ENCODE measurements around the gene RASGRP3. TPM values are rescaled to one million over a fixed set of nuclear protein-coding genes. Genes with fewer than 3 reads are reported as not detected.
A peak's percentile ranks its signal among the peaks of the same experiment; 100 is the strongest.

RASGRP3 gene
- total RNA-seq, 1 experiment from 2014 or later = 0.34 TPM

DNA sequence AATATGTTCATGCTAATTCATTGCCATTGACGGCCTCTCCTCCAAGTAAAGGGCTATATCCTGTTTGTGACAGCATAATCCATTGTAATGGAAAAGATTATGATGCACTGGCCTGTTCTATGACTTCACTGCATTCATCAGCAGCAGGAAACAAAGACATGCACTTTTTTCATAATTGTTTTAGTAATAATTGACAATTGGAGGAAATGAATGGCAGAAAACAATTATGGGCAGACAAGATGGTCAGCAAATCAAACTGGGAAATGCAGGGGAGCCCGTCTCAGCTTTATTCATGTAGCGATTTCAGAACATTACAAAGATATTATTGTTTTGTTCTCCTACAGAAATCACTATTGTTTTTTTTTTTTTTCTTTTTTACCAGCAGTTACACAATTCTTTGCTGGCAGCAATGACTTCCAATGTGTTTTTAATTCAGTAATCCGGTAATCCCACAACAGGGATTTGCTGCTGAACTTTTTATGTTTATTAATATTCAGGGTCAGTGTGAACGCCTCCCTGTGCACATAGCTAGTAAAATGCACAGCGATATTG is 33.8 kb upstream of the RASGRP3 start:
- H3K9me3 ChIP-seq (ENCODE audit: low read depth, low read length, poor library complexity, severe bottlenecking) = no peaks in the 10 kb centered on the region
- H3K27ac ChIP-seq (ENCODE audit: low read depth, low read length, poor library complexity, severe bottlenecking) = no peak overlapping the region
- intact Hi-C loops (cut with micrococcal nuclease; ENCODE audit: unreplicated experiment) = loop anchor here (5.0 kb wide), 1 partner anchor 890 kb away; no protein-coding TSS in a partner anchor
- BruUV-seq (replicated peaks) = no TSS peak
- H3K36me3 ChIP-seq (ENCODE audit: insufficient read depth, low read length, poor library complexity, severe bottlenecking) = no peaks in the 10 kb centered on the region
- TF ChIP-seq, protein P1, sequence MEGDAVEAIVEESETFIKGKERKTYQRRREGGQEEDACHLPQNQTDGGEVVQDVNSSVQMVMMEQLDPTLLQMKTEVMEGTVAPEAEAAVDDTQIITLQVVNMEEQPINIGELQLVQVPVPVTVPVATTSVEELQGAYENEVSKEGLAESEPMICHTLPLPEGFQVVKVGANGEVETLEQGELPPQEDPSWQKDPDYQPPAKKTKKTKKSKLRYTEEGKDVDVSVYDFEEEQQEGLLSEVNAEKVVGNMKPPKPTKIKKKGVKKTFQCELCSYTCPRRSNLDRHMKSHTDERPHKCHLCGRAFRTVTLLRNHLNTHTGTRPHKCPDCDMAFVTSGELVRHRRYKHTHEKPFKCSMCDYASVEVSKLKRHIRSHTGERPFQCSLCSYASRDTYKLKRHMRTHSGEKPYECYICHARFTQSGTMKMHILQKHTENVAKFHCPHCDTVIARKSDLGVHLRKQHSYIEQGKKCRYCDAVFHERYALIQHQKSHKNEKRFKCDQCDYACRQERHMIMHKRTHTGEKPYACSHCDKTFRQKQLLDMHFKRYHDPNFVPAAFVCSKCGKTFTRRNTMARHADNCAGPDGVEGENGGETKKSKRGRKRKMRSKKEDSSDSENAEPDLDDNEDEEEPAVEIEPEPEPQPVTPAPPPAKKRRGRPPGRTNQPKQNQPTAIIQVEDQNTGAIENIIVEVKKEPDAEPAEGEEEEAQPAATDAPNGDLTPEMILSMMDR (conservative IDR thresholded peaks at IDR 0.05; ENCODE audit: low read depth, low read length) = no peak
- no peak for TF ChIP-seq EZH2 (IDR thresholded peaks at IDR 0.05; ENCODE audit: borderline replicate concordance, low read depth, low read length, poor library complexity, severe bottlenecking)
- no peaks in the 10 kb centered on the region for H3K4me1 ChIP-seq (ENCODE audit: insufficient read depth, low read length, poor library complexity, severe bottlenecking)
- H3K27me3 ChIP-seq (replicated peaks; ENCODE audit: insufficient read depth, low read depth, low read length, poor library complexity) = no peaks in the 10 kb centered on the region
- DNase-seq (ENCODE audit: low spot score) = peak; percentile 36
- ChIA-PET CTCF (no interaction called here), POLR2A (ENCODE audit: low non-redundant PET) (interaction anchor here (0.7 kb wide), 1 partner anchor 12 kb away, joined by 8 read pairs; no protein-coding TSS in a partner anchor)
- H3K4me3 ChIP-seq (ENCODE audit: low read depth, low read length, poor library complexity, severe bottlenecking) = no peak overlapping the region

DNA sequence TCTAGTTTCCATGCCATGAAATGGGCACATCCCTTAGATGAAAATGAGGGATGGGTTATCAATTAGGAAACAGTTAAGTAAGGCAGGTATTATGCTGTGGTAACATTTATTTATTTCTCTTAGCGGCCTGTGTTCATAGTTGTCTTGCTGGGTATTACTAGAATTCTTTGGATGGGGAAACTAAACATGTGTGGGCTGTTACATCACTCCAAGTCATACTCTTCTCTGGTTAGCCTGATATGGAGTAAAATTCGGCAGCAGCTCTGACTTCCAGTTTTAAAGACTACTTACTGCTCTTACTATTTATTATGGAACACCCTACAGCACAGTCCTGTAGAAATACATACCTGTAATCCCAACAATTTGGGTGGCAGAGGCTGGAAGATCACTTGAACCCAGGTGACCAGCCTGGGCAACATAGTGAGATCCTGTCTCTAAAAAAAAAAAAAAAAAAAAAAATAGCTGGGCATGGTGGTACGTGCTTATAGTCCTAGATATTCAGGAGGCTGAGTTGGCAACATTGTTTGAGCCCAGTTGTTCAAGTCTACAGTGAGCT is 33.1 kb upstream of the RASGRP3 start:
- Histone ChIP-seq H3K4me3 (ENCODE audit: low read depth, low read length, poor library complexity, severe bottlenecking) (no peak overlapping the region), H3K4me1 (ENCODE audit: insufficient read depth, low read length, poor library complexity, severe bottlenecking) (no peaks in the 10 kb centered on the region), H3K9me3 (ENCODE audit: low read depth, low read length, poor library complexity, severe bottlenecking) (no peaks in the 10 kb centered on the region), H3K36me3 (ENCODE audit: insufficient read depth, low read length, poor library complexity, severe bottlenecking) (no peaks in the 10 kb centered on the region), H3K27ac (ENCODE audit: low read depth, low read length, poor library complexity, severe bottlenecking) (no peak overlapping the region), H3K27me3 (replicated peaks; ENCODE audit: insufficient read depth, low read depth, low read length, poor library complexity) (no peaks in the 10 kb centered on the region)
- ChIA-PET POLR2A (ENCODE audit: low non-redundant PET) (no interaction called here), CTCF (no interaction called here)
- TF ChIP-seq EZH2 (IDR thresholded peaks at IDR 0.05; ENCODE audit: borderline replicate concordance, low read depth, low read length, poor library complexity, severe bottlenecking) = no peak
- TF ChIP-seq, protein P1 (conservative IDR thresholded peaks at IDR 0.05; ENCODE audit: low read depth, low read length) = no peak
- DNase-seq (ENCODE audit: low spot score) = no peak
- no TSS peak for BruUV-seq (replicated peaks)
- intact Hi-C loops (cut with micrococcal nuclease; ENCODE audit: unreplicated experiment) = loop anchor here (5.0 kb wide), 1 partner anchor 891 kb away; no protein-coding TSS in a partner anchor

DNA sequence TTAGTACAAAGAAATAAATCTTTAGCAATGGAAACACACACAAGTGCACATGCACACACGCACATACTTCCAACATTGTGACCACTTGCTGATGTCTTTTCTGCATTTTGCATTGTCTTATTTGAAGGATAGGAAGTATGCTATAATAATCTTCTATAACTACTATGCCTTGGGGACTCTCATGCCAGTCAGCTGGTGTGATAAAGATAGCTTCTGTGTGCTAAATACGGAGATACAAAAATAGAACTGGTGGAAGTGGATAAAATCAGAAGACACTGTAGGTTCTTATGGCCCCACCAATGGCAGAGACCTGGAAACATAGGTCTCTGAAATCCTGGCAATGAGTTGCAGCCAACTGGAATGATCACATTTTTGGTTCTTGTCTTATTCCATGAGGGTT is 31.5 kb upstream of the RASGRP3 start:
- intact Hi-C loops (cut with micrococcal nuclease; ENCODE audit: unreplicated experiment) = loop anchor here (5.0 kb wide), 1 partner anchor 893 kb away; no protein-coding TSS in a partner anchor
- Histone ChIP-seq H3K27me3 (replicated peaks; ENCODE audit: insufficient read depth, low read depth, low read length, poor library complexity) (no peaks in the 10 kb centered on the region), H3K36me3 (ENCODE audit: insufficient read depth, low read length, poor library complexity, severe bottlenecking) (no peaks in the 10 kb centered on the region), H3K4me3 (ENCODE audit: low read depth, low read length, poor library complexity, severe bottlenecking) (no peak overlapping the region), H3K4me1 (ENCODE audit: insufficient read depth, low read length, poor library complexity, severe bottlenecking) (no peaks in the 10 kb centered on the region), H3K9me3 (ENCODE audit: low read depth, low read length, poor library complexity, severe bottlenecking) (no peaks in the 10 kb centered on the region), H3K27ac (ENCODE audit: low read depth, low read length, poor library complexity, severe bottlenecking) (no peak overlapping the region)
- no peak for TF ChIP-seq EZH2 (IDR thresholded peaks at IDR 0.05; ENCODE audit: borderline replicate concordance, low read depth, low read length, poor library complexity, severe bottlenecking)
- TF ChIP-seq, protein P1 (conservative IDR thresholded peaks at IDR 0.05; ENCODE audit: low read depth, low read length) = no peak
- ChIA-PET CTCF (no interaction called here), POLR2A (ENCODE audit: low non-redundant PET) (no interaction called here)
- DNase-seq (ENCODE audit: low spot score) = no peak
- no TSS peak for BruUV-seq (replicated peaks)
